Fibroblast of villous mesenchyme (primary cell): ENCODE measurements around the gene PHLDB2. TPM values are rescaled to one million over a fixed set of nuclear protein-coding genes. Genes with fewer than 3 reads are reported as not detected.

ENCODE experiments used
- DNase-seq: peaks from one replicate; pipeline ENCODE4 v3.0.0-alpha.2; 2010; ENCODE audit warnings: low read depth
- H3K4me3 ChIP-seq: 2 replicates; pipeline ENCODE4 v1.5.1; 2011; ENCODE audit warnings: low read depth, mild to moderate bottlenecking, low read length
- CTCF ChIP-seq: IDR thresholded peaks from 2 replicates; pipeline ENCODE4 v1.5.1; 2012; ENCODE audit warnings: low read depth, mild to moderate bottlenecking, low read length; ENCODE audit not compliant: insufficient read depth
- total RNA-seq: library from RNA; depleted of rRNA; stranded (reverse); fragments of >200 nt; gene quantifications from 2 replicates; pipeline ENCODE4 v1.2.3, GENCODE V29; 2012

The PHLDB2 gene
- total RNA-seq, 1 donor, result 111 TPM

DNA sequence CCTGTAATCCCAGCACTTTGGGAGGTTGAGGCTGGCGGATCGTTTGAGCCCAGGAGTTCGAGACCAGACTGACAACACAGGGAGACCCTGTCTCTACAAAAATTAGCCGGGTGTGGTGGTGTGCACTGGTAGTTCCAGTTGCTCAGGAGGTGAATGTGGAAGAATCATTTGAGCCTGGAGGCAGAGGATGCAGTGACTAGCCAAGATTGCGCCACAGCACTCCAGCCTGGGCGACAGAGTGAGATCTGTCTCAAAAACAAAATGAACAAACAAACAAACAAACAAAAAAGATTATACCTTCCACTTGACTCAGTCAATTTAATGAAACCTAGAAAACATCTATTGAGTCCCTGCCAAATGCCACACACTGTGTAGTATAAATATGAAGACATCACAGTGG is 30.5 kb upstream of the PHLDB2 start:
- no peak for DNase-seq
- H3K4me3 ChIP-seq, result no peak overlapping the region
- TF ChIP-seq CTCF, result no peak

- no peak for TF ChIP-seq CTCF
- H3K4me3 ChIP-seq, result no peak overlapping the region
- no peak for DNase-seq
Observed at GRCh38 chr3:111829023-111829422, 30.0 kb upstream of the PHLDB2 start.

GRCh38 chr3:111831840-111832239 is 27.2 kb upstream of the PHLDB2 start:
- TF ChIP-seq CTCF, result no peak
- DNase-seq, result peak; percentile 66
- no peak overlapping the region for H3K4me3 ChIP-seq

DNA sequence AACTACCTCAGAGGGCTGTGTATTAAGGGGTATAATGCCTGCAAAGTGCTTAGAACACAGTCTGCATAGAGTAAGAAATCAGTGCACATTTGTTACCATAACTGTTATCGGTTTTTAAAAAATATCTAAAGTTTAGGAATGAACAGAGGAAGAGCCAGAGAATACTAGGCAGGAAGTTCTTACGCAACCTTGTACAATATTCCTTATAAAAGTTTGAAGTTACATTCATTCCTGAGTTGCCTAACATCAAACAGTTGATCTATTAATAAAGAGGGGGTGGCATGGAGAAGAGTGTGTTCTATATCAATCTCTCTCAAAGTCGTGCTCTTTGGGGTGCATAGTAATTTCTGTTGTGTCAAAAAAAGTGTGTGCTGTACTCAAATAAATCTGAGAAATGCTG is 22.0 kb upstream of the PHLDB2 start:
- no peak for TF ChIP-seq CTCF
- H3K4me3 ChIP-seq, result no peak overlapping the region
- DNase-seq, result no peak

DNA sequence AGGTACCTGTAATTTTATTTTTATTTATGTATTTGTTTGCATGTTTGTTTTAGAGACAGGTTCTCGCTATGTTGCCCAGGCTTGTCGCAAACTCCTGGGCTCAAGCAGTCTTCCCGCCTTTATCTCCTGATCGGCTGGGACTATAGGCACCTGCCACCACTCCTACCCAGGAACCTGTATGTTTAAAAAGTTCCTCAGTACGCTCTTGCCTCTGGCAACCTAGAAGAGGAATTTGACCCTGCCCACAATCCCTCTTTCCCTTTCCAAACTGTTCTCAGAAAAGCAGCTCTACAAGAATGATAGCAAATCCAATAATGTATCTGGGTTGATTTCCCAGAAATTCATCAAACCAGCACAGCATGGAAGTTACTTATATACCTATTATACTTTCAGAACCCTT is 20.9 kb upstream of the PHLDB2 start:
- no peak for DNase-seq
- TF ChIP-seq CTCF, result no peak
- no peak overlapping the region for H3K4me3 ChIP-seq

- TF ChIP-seq CTCF, result no peak
- H3K4me3 ChIP-seq, result no peak overlapping the region
- peak; percentile 70 for DNase-seq
Observed at GRCh38 chr3:111846039-111846438, 13.0 kb upstream of the PHLDB2 start.

- no peak for TF ChIP-seq CTCF
- peak; percentile 92 for DNase-seq
- H3K4me3 ChIP-seq, result no peak overlapping the region
Observed at GRCh38 chr3:111846717-111847116, 12.3 kb upstream of the PHLDB2 start.
